Neural cell (in vitro differentiated cells): ENCODE data around the gene FRMD4B. TPM values are rescaled to one million over a fixed set of nuclear protein-coding genes. Genes with fewer than 3 reads are reported as not detected.

Experiments used
- H2AFZ ChIP-seq: fragments of 200-600, 300-800 bp; sonication (generic), shearing (Covaris generic); 2 replicates; pipeline ENCODE4 v1.6.0; 2014; ENCODE audit warnings: low read depth, mild to moderate bottlenecking, antibody characterized with exemption, low read length, moderate library complexity
- H3F3A ChIP-seq: fragments of 200-600 bp; shearing (Covaris generic); 2 replicates; pipeline ENCODE4 v1.6.1; 2016; ENCODE audit warnings: mild to moderate bottlenecking, moderate library complexity, mixed read lengths, antibody characterized with exemption, low read length; ENCODE audit not compliant: insufficient read depth, poor library complexity, severe bottlenecking
- H3K27ac ChIP-seq: fragments of 200-600, 300-800 bp; sonication (generic), shearing (Covaris generic); 2 replicates; pipeline ENCODE4 v1.5.1; 2014; ENCODE audit warnings: mild to moderate bottlenecking, low read length, moderate library complexity
- H3K27me3 ChIP-seq: fragments of 300-800, 200-600 bp; sonication (generic), shearing (Covaris generic); 2 replicates; pipeline ENCODE4 v1.6.0; 2014; ENCODE audit warnings: mild to moderate bottlenecking, low read depth, low read length, moderate library complexity; ENCODE audit not compliant: insufficient read depth
- H3K36me3 ChIP-seq: fragments of 300-800, 200-600 bp; sonication (generic), shearing (Covaris generic); 2 replicates; pipeline ENCODE4 v1.5.1; 2014; ENCODE audit warnings: mild to moderate bottlenecking, antibody characterized with exemption, low read length, moderate library complexity; ENCODE audit not compliant: insufficient read depth
- H3K4me2 ChIP-seq: fragments of 300-800, 200-600 bp; sonication (generic), shearing (Covaris generic); 2 replicates; pipeline ENCODE4 v1.6.0; 2014; ENCODE audit warnings: mild to moderate bottlenecking, low read length
- H3K4me3 ChIP-seq: fragments of 300-800, 200-600 bp; sonication (generic), shearing (Covaris generic); 2 replicates; pipeline ENCODE4 v1.5.1; 2014; ENCODE audit warnings: mild to moderate bottlenecking, low read length, moderate library complexity
- H3K79me2 ChIP-seq: fragments of 200-600 bp; shearing (Covaris generic); replicated peaks from 2 replicates; pipeline ENCODE4 v1.6.0; 2014; ENCODE audit warnings: mild to moderate bottlenecking, low read length, moderate library complexity; ENCODE audit not compliant: insufficient read depth
- H3K9ac ChIP-seq: fragments of 300-800, 200-600 bp; sonication (generic), shearing (Covaris generic); 2 replicates; pipeline ENCODE4 v1.6.1; 2016; ENCODE audit warnings: mild to moderate bottlenecking, low read length, mixed read lengths
- H3K9me2 ChIP-seq: fragments of 200-600 bp; shearing (Covaris generic); 2 replicates; pipeline ENCODE4 v1.6.1; 2016; ENCODE audit warnings: mild to moderate bottlenecking, low read length, mixed read lengths; ENCODE audit not compliant: insufficient read depth
- H3K9me3 ChIP-seq: fragments of 200-600, 300-800 bp; sonication (generic), shearing (Covaris generic); 2 replicates; pipeline ENCODE4 v1.6.1; 2016; ENCODE audit warnings: mild to moderate bottlenecking, mixed run types, low read length, moderate library complexity, mixed read lengths
- H4K20me1 ChIP-seq: fragments of 200-600 bp; shearing (Covaris generic); 2 replicates; pipeline ENCODE4 v1.6.1; 2016; ENCODE audit warnings: mild to moderate bottlenecking, mixed run types; ENCODE audit not compliant: insufficient read depth
- CTCF ChIP-seq: fragments of 450-650 bp; IDR thresholded peaks from 2 replicates; pipeline ENCODE4 v1.5.1; 2014; ENCODE audit warnings: antibody characterized with exemption, mild to moderate bottlenecking, moderate library complexity; ENCODE audit not compliant: poor library complexity, severe bottlenecking
- EP300 ChIP-seq: fragments of 450-650 bp; conservative IDR thresholded peaks from 2 replicates; pipeline ENCODE4 v1.6.1; 2014; ENCODE audit warnings: antibody characterized with exemption, mild to moderate bottlenecking, moderate library complexity; ENCODE audit not compliant: poor library complexity, severe bottlenecking
- EZH2 ChIP-seq: fragments of 200-600, 300-800 bp; shearing (Covaris generic), sonication (generic); IDR thresholded peaks from 2 replicates; pipeline ENCODE4 v1.6.1; 2014; ENCODE audit warnings: antibody characterized with exemption, low read length, borderline replicate concordance, mild to moderate bottlenecking; ENCODE audit not compliant: insufficient read depth, poor library complexity, severe bottlenecking
- MXI1 ChIP-seq: fragments of 450-650 bp; conservative IDR thresholded peaks from 2 replicates; pipeline ENCODE4 v1.6.1; 2014; ENCODE audit warnings: antibody characterized with exemption, mild to moderate bottlenecking; ENCODE audit not compliant: poor library complexity, severe bottlenecking
- POLR2AphosphoS5 ChIP-seq: IDR thresholded peaks from 2 replicates; pipeline ENCODE4 v1.6.1; 2012
- RAD21 ChIP-seq: fragments of 450-650 bp; conservative IDR thresholded peaks from 2 replicates; pipeline ENCODE4 v1.6.1; 2014; ENCODE audit warnings: antibody characterized with exemption, mild to moderate bottlenecking, moderate library complexity
- REST ChIP-seq: IDR thresholded peaks from 2 replicates; pipeline ENCODE4 v1.6.1; 2012; ENCODE audit warnings: borderline replicate concordance
- SMC3 ChIP-seq: fragments of 450-650 bp; conservative IDR thresholded peaks from 2 replicates; pipeline ENCODE4 v1.6.1; 2014; ENCODE audit warnings: antibody characterized with exemption, mild to moderate bottlenecking, moderate library complexity; ENCODE audit not compliant: poor library complexity
- TAF1 ChIP-seq: IDR thresholded peaks from 2 replicates; pipeline ENCODE4 v1.6.1; 2012; ENCODE audit warnings: low read depth
- polyA plus RNA-seq: library from polyadenylated mRNA; depleted of rRNA; stranded (reverse); fragments of >200 nt; gene quantifications from 2 replicates; pipeline ENCODE4 v1.2.3, GENCODE V29; 2014

FRMD4B gene
- polyA plus RNA-seq, 1 donor from 2014 or later: 6.2 TPM

- Histone ChIP-seq H3K4me2 (no peak overlapping the region), H3K27ac (no peak overlapping the region), H3K79me2 (no peaks in the 10 kb centered on the region), H2AFZ (no peak overlapping the region), H3K27me3 (no peaks in the 10 kb centered on the region), H3K9me3 (no peaks in the 10 kb centered on the region), H3K4me3 (no peak overlapping the region), H4K20me1 (no peaks in the 10 kb centered on the region), H3K36me3 (no peaks in the 10 kb centered on the region), H3F3A (no peaks in the 10 kb centered on the region), H3K9me2 (no peaks in the 10 kb centered on the region), H3K9ac (no peak overlapping the region)
- TF ChIP-seq EZH2 (no peak), SMC3 (no peak), POLR2AphosphoS5 (no peak), EP300 (no peak), REST (no peak), RAD21 (no peak), TAF1 (no peak), CTCF (no peak), MXI1 (no peak)
Observed at GRCh38 chr3:69197455-69197854, 188.4 kb downstream of the FRMD4B start.

GRCh38 chr3:69196876-69197275 lies 189.0 kb downstream of the FRMD4B start:
- no peak overlapping the region for H3K4me2 ChIP-seq
- TF ChIP-seq RAD21 (no peak), POLR2AphosphoS5 (no peak), REST (no peak), MXI1 (no peak), EZH2 (no peak), CTCF (no peak), SMC3 (no peak), EP300 (no peak), TAF1 (no peak)
- H3K9me3 ChIP-seq: no peaks in the 10 kb centered on the region
- H3K9ac ChIP-seq: no peak overlapping the region
- no peaks in the 10 kb centered on the region for H4K20me1 ChIP-seq
- H3F3A ChIP-seq: no peaks in the 10 kb centered on the region
- no peaks in the 10 kb centered on the region for H3K79me2 ChIP-seq
- H3K27me3 ChIP-seq: no peaks in the 10 kb centered on the region
- H3K36me3 ChIP-seq: no peaks in the 10 kb centered on the region
- no peak overlapping the region for H3K4me3 ChIP-seq
- no peak overlapping the region for H2AFZ ChIP-seq
- no peak overlapping the region for H3K27ac ChIP-seq
- no peaks in the 10 kb centered on the region for H3K9me2 ChIP-seq
